ENCODE results near the gene MIB2. TPM values are rescaled to one million over a fixed set of nuclear protein-coding genes. Genes with fewer than 3 reads are reported as not detected.
A peak's percentile ranks its signal among the peaks of the same experiment; 100 is the strongest.

Gene MIB2
- total RNA-seq, 2 experiments from 2014 or later, result 58.3 to 59.4 TPM

GRCh38 chr1:1626207-1627141 lies 11.2 kb downstream of the MIB2 start:
- DNase-seq, result peak in 1 of 14 experiments; percentile 39
- no peak for TF ChIP-seq CTCF (IDR thresholded peaks at IDR 0.05)
- no peak overlapping the region for H3K4me3 Mint-ChIP-seq
- no peak for ATAC-seq (ENCODE audit: poor library complexity)
- CTCF ChIA-PET, result no interaction called here
- no peak overlapping the region for H3K27ac Mint-ChIP-seq
- peaks cover 3% of the 10 kb centered on the region for H3K36me3 Mint-ChIP-seq (ENCODE audit: low read depth)
- peaks cover 5% of the 10 kb centered on the region for H3K27me3 Mint-ChIP-seq
- H3K27ac ChIP-seq (ENCODE audit: low read depth in 1 of 2, low read length in 2 of 2), result no peak overlapping the region
- intact Hi-C loops (cut with DNase I, micrococcal nuclease), result no loop called here
- H3K4me1 ChIP-seq (ENCODE audit: insufficient read depth, low read length), result peaks cover 30% of the 10 kb centered on the region
- H3K4me3 ChIP-seq (ENCODE audit: low read length), result no peak overlapping the region
- no peaks in the 10 kb centered on the region for H3K36me3 ChIP-seq (ENCODE audit: insufficient read depth, low read length)
- no peaks in the 10 kb centered on the region for H3K9me3 ChIP-seq (ENCODE audit: control insufficient read depth in 1 of 2, insufficient read depth in 1 of 2, low read length in 2 of 2)
- no peaks in the 10 kb centered on the region for H3K27me3 ChIP-seq (ENCODE audit: control insufficient read depth in 1 of 2, insufficient read depth in 2 of 2, low read length in 2 of 2)
- H3K9me3 Mint-ChIP-seq, result no peaks in the 10 kb centered on the region
- POLR2A ChIA-PET, result interaction anchor here (3.1 kb wide), 1 partner anchor 11 kb away, joined by 12 read pairs; the partner anchor contains the start of gene MIB2
- peaks cover 9% of the 10 kb centered on the region for H3K4me1 Mint-ChIP-seq (ENCODE audit: low read depth)

GRCh38 chr1:1627261-1627828 lies 12.0 kb downstream of the MIB2 start:
- no peak overlapping the region for H3K4me3 ChIP-seq (ENCODE audit: low read length)
- H3K4me1 ChIP-seq (ENCODE audit: insufficient read depth, low read length), result peaks cover 36% of the 10 kb centered on the region
- H3K27ac ChIP-seq (ENCODE audit: low read depth in 1 of 2, low read length in 2 of 2), result no peak overlapping the region
- no peaks in the 10 kb centered on the region for H3K36me3 ChIP-seq (ENCODE audit: insufficient read depth, low read length)
- DNase-seq (peak in 1 of 14 experiments; percentile 49), ATAC-seq (ENCODE audit: poor library complexity) (no peak)
- intact Hi-C loops (cut with DNase I, micrococcal nuclease), result no loop called here
- peaks cover 9% of the 10 kb centered on the region for H3K4me1 Mint-ChIP-seq (ENCODE audit: low read depth)
- H3K27ac Mint-ChIP-seq, result no peak overlapping the region
- H3K9me3 ChIP-seq (ENCODE audit: control insufficient read depth in 1 of 2, insufficient read depth in 1 of 2, low read length in 2 of 2), result no peaks in the 10 kb centered on the region
- H3K27me3 Mint-ChIP-seq, result peaks cover 5% of the 10 kb centered on the region
- no peaks in the 10 kb centered on the region for H3K9me3 Mint-ChIP-seq
- CTCF ChIA-PET, result no interaction called here
- H3K27me3 ChIP-seq (ENCODE audit: control insufficient read depth in 1 of 2, insufficient read depth in 2 of 2, low read length in 2 of 2), result peaks cover 0 to 2% of the 10 kb centered on the region in 2 experiments
- no peak overlapping the region for H3K4me3 Mint-ChIP-seq
- no peak for TF ChIP-seq CTCF (IDR thresholded peaks at IDR 0.05)
- POLR2A ChIA-PET, result interaction anchor here (3.1 to 4.7 kb wide), 2 partner anchors 12 to 13 kb away, joined by 12 to 137 read pairs; partner anchors contain the start of gene MIB2
- H3K36me3 Mint-ChIP-seq (ENCODE audit: low read depth), result peaks cover 3% of the 10 kb centered on the region

- H3K4me1 Mint-ChIP-seq (ENCODE audit: low read depth), result peaks cover 9% of the 10 kb centered on the region
- intact Hi-C loops (cut with DNase I, micrococcal nuclease), result no loop called here
- POLR2A ChIA-PET, result interaction anchor here (0.8 to 4.7 kb wide), 4 partner anchors 9 to 54 kb away, joined by 4 to 137 read pairs (median 12); partner anchors contain the start of genes MIB2 and SSU72
- Histone ChIP-seq H3K4me3 (ENCODE audit: low read length) (peak overlapping the region; percentile 30), H3K27me3 (ENCODE audit: control insufficient read depth in 1 of 2, insufficient read depth in 2 of 2, low read length in 2 of 2) (peaks cover 0 to 2% of the 10 kb centered on the region in 2 experiments), H3K36me3 (ENCODE audit: insufficient read depth, low read length) (no peaks in the 10 kb centered on the region), H3K4me1 (ENCODE audit: insufficient read depth, low read length) (peaks cover 36% of the 10 kb centered on the region), H3K9me3 (ENCODE audit: control insufficient read depth in 1 of 2, insufficient read depth in 1 of 2, low read length in 2 of 2) (no peaks in the 10 kb centered on the region), H3K27ac (ENCODE audit: low read depth in 1 of 2, low read length in 2 of 2) (no peak overlapping the region)
- H3K27ac Mint-ChIP-seq, result peak overlapping the region; percentile 33
- peak overlapping the region; percentile 45 for H3K4me3 Mint-ChIP-seq
- CTCF ChIA-PET, result interaction anchor here (1.2 kb wide), 1 partner anchor 281 kb away, joined by 3 read pairs; no protein-coding TSS in a partner anchor
- H3K9me3 Mint-ChIP-seq, result no peaks in the 10 kb centered on the region
- H3K27me3 Mint-ChIP-seq, result peaks cover 5% of the 10 kb centered on the region
- H3K36me3 Mint-ChIP-seq (ENCODE audit: low read depth), result peaks cover 3% of the 10 kb centered on the region
- no peak for TF ChIP-seq CTCF (IDR thresholded peaks at IDR 0.05)
- ATAC-seq (ENCODE audit: poor library complexity) (no peak), DNase-seq (peak in 1 of 14 experiments; percentile 56)
These were observed 12.8 kb downstream of the MIB2 start for GRCh38 chr1:1627829-1628753.

All from CD4-positive, alpha-beta T cell (primary cell).